ENCODE measurements around the gene KRT73.

The KRT73 gene

DNA sequence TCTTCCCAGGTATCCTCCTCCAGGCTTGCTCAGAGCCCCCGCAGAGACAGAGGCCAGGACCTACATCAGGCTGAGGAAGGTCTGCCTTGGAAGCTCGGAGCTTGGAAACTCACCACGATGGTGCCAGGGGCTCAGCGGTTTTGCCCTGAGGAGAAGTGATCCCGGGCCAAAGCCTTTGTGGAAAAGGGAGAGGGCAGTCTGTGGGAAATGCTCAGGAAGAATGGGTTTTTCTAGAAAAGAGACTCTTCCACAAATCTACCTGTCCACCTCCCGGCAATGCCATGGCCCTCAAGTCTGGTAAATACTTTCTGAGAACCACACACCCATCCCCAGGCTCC is 25.7 kb upstream of the KRT73 start:
- TF ChIP-seq, protein P1, sequence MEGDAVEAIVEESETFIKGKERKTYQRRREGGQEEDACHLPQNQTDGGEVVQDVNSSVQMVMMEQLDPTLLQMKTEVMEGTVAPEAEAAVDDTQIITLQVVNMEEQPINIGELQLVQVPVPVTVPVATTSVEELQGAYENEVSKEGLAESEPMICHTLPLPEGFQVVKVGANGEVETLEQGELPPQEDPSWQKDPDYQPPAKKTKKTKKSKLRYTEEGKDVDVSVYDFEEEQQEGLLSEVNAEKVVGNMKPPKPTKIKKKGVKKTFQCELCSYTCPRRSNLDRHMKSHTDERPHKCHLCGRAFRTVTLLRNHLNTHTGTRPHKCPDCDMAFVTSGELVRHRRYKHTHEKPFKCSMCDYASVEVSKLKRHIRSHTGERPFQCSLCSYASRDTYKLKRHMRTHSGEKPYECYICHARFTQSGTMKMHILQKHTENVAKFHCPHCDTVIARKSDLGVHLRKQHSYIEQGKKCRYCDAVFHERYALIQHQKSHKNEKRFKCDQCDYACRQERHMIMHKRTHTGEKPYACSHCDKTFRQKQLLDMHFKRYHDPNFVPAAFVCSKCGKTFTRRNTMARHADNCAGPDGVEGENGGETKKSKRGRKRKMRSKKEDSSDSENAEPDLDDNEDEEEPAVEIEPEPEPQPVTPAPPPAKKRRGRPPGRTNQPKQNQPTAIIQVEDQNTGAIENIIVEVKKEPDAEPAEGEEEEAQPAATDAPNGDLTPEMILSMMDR (IDR thresholded peaks at IDR 0.05; ENCODE audit: extremely low read depth, insufficient read depth, missing control alignments): no peak
- in situ Hi-C loops (cut with MboI; ENCODE audit: low pct_unique_long_range_greater_than_20kb, low sequenced_read_pairs, unreplicated experiment): no loop called here
- no peak for DNase-seq (ENCODE audit: low spot score)

DNA sequence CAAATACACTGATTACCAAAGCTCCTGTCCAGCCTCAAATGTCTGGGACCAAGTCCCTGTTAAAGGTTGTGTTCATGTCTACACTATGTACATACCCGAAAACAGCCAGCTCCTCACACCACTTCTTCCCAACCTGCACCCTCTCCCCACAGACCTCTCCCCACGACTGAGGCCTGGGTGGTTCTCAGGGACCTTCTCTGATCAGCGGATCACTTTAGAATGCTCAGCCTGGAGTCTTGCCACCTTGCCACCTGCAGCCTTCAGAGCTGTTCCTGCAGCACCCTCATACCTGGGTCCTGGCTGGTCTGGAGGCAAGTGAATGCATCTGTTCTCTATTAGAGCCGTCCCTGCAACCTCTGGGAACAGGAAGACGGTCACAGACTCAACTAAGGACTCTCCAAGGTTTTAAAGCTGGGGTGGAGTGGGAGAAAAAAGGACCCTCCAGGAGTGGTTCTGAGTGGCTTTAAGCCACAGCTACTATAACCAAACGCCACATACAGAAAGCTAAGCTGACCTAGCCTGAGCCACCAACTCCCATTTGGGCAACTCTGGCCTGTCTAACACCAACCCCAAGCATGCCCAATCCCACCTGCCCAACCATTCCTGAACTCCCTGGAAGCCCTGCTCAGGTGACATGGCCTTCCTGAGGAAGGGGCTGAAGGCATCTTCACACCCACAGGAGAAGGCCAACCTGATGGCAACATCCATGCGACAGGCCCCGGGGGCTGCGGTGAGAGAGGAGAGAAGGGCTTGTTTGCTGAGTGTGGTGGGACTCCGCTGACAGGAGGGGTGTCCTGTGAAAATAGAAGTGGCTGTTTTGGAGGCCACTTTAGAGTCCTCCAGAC is 25.1 kb upstream of the KRT73 start:
- in situ Hi-C loops (cut with MboI; ENCODE audit: low pct_unique_long_range_greater_than_20kb, low sequenced_read_pairs, unreplicated experiment): no loop called here
- no peak for DNase-seq (ENCODE audit: low spot score)

DNA sequence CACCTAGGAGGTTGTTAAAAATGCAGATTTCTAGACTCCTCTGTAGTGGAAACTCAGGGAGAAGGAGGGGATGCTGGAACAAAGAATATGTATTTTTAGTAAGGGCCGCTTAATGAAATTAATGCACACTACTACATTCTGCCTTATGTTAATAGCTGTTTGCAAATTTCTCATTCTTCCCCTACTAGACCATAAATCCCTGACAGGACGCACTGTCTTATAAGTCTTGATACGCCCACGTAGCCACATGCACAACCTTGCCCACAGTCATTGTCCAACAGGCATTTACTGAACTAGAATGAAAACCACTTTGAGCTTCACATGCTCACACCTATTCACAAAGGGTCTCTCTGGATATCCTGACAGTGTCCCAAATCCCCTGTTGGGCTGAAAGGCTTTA is 23.1 kb upstream of the KRT73 start:
- DNase-seq (ENCODE audit: low spot score): no peak
- TF ChIP-seq, protein P1 (IDR thresholded peaks at IDR 0.05; ENCODE audit: extremely low read depth, insufficient read depth, missing control alignments): no peak
- in situ Hi-C loops (cut with MboI; ENCODE audit: low pct_unique_long_range_greater_than_20kb, low sequenced_read_pairs, unreplicated experiment): no loop called here

More for the DNA sequence above, 25.1 kb upstream of the KRT73 start:
- TF ChIP-seq, protein P1 (IDR thresholded peaks at IDR 0.05; ENCODE audit: extremely low read depth, insufficient read depth, missing control alignments): no peak

DNA sequence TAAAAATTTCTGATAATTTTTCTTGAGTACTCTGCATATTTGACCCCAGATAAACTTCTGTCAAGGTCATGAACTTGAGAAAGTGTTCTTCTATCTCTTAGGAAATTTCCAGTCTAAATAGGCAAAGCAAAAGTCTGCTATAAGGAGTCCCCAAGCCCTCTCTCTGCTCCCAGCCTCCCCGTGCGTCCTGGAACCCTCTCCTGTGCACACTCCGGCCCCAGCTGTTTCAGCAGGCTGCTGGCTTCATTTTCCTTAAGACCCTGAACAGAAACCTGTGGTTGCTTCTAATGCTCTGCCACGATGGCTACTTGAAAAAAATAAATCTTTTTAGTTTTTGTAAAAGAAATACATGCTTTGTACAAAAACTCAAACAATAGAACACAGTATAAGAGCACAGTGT is 18.9 kb upstream of the KRT73 start:
- TF ChIP-seq, protein P1 (IDR thresholded peaks at IDR 0.05; ENCODE audit: extremely low read depth, insufficient read depth, missing control alignments): no peak
- no peak for DNase-seq (ENCODE audit: low spot score)
- in situ Hi-C loops (cut with MboI; ENCODE audit: low pct_unique_long_range_greater_than_20kb, low sequenced_read_pairs, unreplicated experiment): no loop called here

DNA sequence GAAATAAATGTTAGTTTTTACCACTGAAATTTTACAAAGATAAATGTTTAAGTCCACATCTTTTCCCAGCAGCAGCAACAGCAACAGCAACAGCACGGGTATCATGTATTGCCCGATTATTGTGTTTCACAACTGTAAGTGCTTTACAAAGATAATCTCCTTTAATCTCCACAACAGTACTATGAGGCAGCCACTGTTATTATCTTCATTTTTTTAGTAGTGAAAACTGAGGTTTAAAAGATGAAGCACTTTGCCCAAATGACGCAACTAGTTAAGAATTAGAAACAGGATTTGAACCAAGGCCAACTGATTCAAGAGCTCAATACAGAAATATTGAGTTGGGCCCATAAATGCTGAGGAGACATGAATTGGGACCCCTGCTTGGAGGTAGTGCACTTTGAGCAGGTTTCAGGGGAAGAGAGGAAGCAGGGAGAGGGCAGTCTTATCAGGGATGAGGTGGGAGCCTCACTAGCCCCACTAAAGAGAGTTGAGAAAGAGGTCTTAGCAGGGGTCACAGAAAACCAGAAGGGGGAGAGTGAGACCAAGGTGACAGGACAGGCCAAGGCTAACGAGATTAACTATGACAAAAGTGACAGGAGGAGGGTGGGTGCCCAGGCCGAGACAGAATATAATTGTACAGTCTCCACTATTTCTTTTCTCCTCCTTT is 18.4 kb upstream of the KRT73 start:
- TF ChIP-seq, protein P1 (IDR thresholded peaks at IDR 0.05; ENCODE audit: extremely low read depth, insufficient read depth, missing control alignments): no peak
- DNase-seq (ENCODE audit: low spot score): no peak
- in situ Hi-C loops (cut with MboI; ENCODE audit: low pct_unique_long_range_greater_than_20kb, low sequenced_read_pairs, unreplicated experiment): no loop called here

DNA sequence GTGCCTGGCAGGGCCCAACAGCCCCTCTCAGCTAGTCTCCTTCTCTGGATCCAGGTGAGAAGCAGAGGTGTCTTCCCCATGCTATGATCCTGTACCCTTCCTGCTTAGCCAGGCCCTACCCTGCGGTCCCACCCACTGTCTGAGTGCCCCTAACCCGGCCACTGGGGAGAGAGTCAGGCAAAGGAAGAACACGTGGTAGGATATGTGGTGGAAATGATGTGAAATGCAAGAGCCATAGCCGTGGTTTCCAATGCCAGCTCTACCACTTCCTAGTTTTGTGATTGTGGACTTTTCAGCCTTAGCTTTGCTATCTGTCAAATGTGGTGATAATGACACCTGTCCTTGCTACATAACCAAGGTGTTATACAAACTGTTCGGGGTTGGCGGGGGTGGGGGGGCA is 17.8 kb upstream of the KRT73 start:
- TF ChIP-seq, protein P1 (IDR thresholded peaks at IDR 0.05; ENCODE audit: extremely low read depth, insufficient read depth, missing control alignments): no peak
- no peak for DNase-seq (ENCODE audit: low spot score)
- in situ Hi-C loops (cut with MboI; ENCODE audit: low pct_unique_long_range_greater_than_20kb, low sequenced_read_pairs, unreplicated experiment): no loop called here

All from GM13977 (cell line).